ENCODE measurements around the gene SOCS4. TPM values are rescaled to one million over a fixed set of nuclear protein-coding genes. Genes with fewer than 3 reads are reported as not detected.

Gene SOCS4
- total and polyA plus RNA-seq, 2 of the 13 experiments (the other 11 are each of a cell fraction or from before 2014, with no cell fraction given): 4.0 to 10.0 TPM

- TF ChIP-seq GLMP (CRISPR knock-in tag; IDR thresholded peaks at IDR 0.05; ENCODE audit: borderline replicate concordance) (no peak), ZNF557 (CRISPR knock-in tag; IDR thresholded peaks at IDR 0.05) (peak; percentile 54), ZNF343 (CRISPR knock-in tag; IDR thresholded peaks at IDR 0.05) (peak; percentile 47; the same call in 1 of the 2 replicates), SNAI1 (CRISPR knock-in tag; IDR thresholded peaks at IDR 0.05; ENCODE audit: borderline replicate concordance) (0 out of 2 replicates have a peak, but pooled peaks have one; percentile 58), ZFP36L1 (CRISPR knock-in tag; IDR thresholded peaks at IDR 0.05) (peak; percentile 25; the same call in 1 of the 2 replicates), ATF7 (IDR thresholded peaks at IDR 0.05) (no peak), ATF7 (CRISPR knock-in tag; IDR thresholded peaks at IDR 0.05) (peak; percentile 85; the same call in 1 of the 2 replicates), MIER3 (CRISPR knock-in tag; IDR thresholded peaks at IDR 0.05; ENCODE audit: borderline replicate concordance) (peak; percentile 87), RFXAP (CRISPR knock-in tag; IDR thresholded peaks at IDR 0.05; ENCODE audit: borderline replicate concordance) (peak; percentile 54; the same call in 1 of the 2 replicates), ZBTB38 (CRISPR knock-in tag; IDR thresholded peaks at IDR 0.05) (0 out of 2 replicates have a peak, but pooled peaks have one; percentile 20), SALL1 (CRISPR knock-in tag; IDR thresholded peaks at IDR 0.05) (peak; percentile 89), ZNF879 (CRISPR knock-in tag; IDR thresholded peaks at IDR 0.05) (peak; percentile 79; the same call in 1 of the 2 replicates), SRF (IDR thresholded peaks at IDR 0.05; ENCODE audit: low read depth, low read length) (0 out of 2 replicates have a peak, but pooled peaks have one; percentile 11), THYN1 (CRISPR knock-in tag; IDR thresholded peaks at IDR 0.05; ENCODE audit: borderline replicate concordance, low read depth) (0 out of 2 replicates have a peak, but pooled peaks have one; percentile 41), ZZZ3 (CRISPR knock-in tag; IDR thresholded peaks at IDR 0.05; ENCODE audit: borderline replicate concordance) (peak; percentile 90; the same call in 1 of the 2 replicates), ZNF362 (CRISPR knock-in tag; IDR thresholded peaks at IDR 0.05; ENCODE audit: borderline replicate concordance) (peak; percentile 66; the same call in 1 of the 2 replicates), ATF1 (CRISPR knock-in tag; IDR thresholded peaks at IDR 0.05) (no peak), EP300 (IDR thresholded peaks at IDR 0.05; ENCODE audit: low read depth in 2 of 2, low read length in 2 of 2) (peak; percentile 16 to 81; a peak in 3 of 4 replicates), EP300 (CRISPR knock-in tag; IDR thresholded peaks at IDR 0.05; ENCODE audit: borderline replicate concordance) (peak; percentile 32; the same call in 1 of the 2 replicates), RFXANK (CRISPR knock-in tag; IDR thresholded peaks at IDR 0.05) (peak; percentile 77), ZNF687 (CRISPR knock-in tag; IDR thresholded peaks at IDR 0.05) (peak; percentile 97), MED8 (CRISPR knock-in tag; IDR thresholded peaks at IDR 0.05; ENCODE audit: insufficient replicate concordance) (peak; percentile 58), NFKB2 (CRISPR knock-in tag; IDR thresholded peaks at IDR 0.05; ENCODE audit: borderline replicate concordance) (peak; percentile 57), ZNF441 (CRISPR knock-in tag; IDR thresholded peaks at IDR 0.05; ENCODE audit: borderline replicate concordance) (peak; percentile 16; the same call in 1 of the 2 replicates)
These were observed 24.6 kb downstream of the SOCS4 start, which contains the start of gene MAPK1IP1L (continued) for GRCh38 chr14:55051423-55052268.
